Measurements from ENCODE around the gene DNM2.
A peak's percentile ranks its signal among the peaks of the same experiment; 100 is the strongest.
"Not testable (repeated sequence)": the region's sequence is repeated elsewhere in the genome, so short reads cannot be mapped to it uniquely, and the experiment has no call there.

DNM2 gene
- long read RNA-seq, donor 1, full-length matches to known transcripts = 9 of 49 reads
- long read RNA-seq, donor 1, partial matches to known transcripts = 40 of 49 reads
- long read RNA-seq, donor 1, other reads (novel, unspliced or antisense) = 0 of 49 reads
- long read RNA-seq, donor 2, partial matches to known transcripts = 20 of 30 reads
- long read RNA-seq, donor 2, other reads (novel, unspliced or antisense) = 0 of 30 reads
- long read RNA-seq, donor 3, full-length matches to known transcripts = 6 of 67 reads
- long read RNA-seq, donor 3, partial matches to known transcripts = 29 of 67 reads
- long read RNA-seq, donor 3, other reads (novel, unspliced or antisense) = 32 of 67 reads
- long read RNA-seq, donor 4, full-length matches to known transcripts = 10 of 55 reads
- long read RNA-seq, donor 4, partial matches to known transcripts = 45 of 55 reads
- long read RNA-seq, donor 4, other reads (novel, unspliced or antisense) = 0 of 55 reads
- long read RNA-seq, donor 5, full-length matches to known transcripts = 17 of 41 reads
- long read RNA-seq, donor 5, partial matches to known transcripts = 24 of 41 reads
- long read RNA-seq, donor 5, other reads (novel, unspliced or antisense) = 0 of 41 reads
- long read RNA-seq, donor 6, partial matches to known transcripts = 116 of 120 reads
- long read RNA-seq, donor 6, other reads (novel, unspliced or antisense) = 0 of 120 reads
- long read RNA-seq, donor 7 = 0 reads
- long read RNA-seq, donor 8, full-length matches to known transcripts = 9 of 61 reads
- long read RNA-seq, donor 8, partial matches to known transcripts = 52 of 61 reads
- long read RNA-seq, donor 8, other reads (novel, unspliced or antisense) = 0 of 61 reads

GRCh38 chr19:10717356-10718204, at the start of gene DNM2:
Gene DNM2, plus strand, starts transcription at chr19:10718079. Its CDS starts 164 bp downstream, at chr19:10718243.
- DNase-seq = peak; percentile 88

DNA sequence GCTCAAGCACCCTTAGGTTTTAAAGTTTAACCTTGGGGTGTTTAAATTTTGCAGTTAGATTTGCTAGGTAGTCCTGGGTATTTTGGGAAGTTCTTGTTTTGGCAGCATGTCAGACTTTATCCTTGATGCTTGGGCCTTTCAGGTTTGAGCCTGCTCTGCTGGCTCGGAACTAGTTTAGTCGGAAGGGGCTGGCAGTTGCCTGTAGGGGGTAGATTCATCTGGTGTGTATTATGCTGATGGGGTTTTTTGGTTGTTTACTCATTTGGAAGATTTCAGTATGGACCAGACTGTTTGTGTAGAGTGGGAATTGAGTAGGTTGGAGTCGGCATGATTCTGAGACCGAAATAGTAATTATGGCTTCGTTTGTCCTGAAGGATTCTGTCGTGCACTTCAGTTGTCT, 48.6 kb upstream of the DNM2 start:
- no peak for DNase-seq

DNA sequence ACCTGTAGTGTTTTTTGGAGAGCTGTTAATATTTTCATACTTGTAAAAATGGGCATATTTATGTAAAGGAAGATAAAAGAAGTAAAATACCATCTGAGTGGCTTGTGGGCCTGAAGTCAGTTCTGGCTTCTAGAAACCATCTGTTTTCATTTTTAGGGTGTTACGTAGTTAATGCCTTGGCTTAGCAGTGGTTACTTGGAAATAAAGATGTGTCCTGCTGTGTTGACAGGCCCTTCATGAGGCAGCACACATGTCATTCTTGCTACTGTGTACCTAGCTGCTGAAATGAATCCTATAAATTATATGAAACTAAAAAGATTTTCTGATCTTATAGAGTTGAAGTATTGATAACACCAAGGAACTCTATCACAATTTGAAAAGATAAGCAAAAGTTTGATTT, 47.7 kb upstream of the DNM2 start:
- DNase-seq = no peak

- no peak for DNase-seq
These were observed 46.7 kb upstream of the DNM2 start for GRCh38 chr19:10670876-10671804.

DNA sequence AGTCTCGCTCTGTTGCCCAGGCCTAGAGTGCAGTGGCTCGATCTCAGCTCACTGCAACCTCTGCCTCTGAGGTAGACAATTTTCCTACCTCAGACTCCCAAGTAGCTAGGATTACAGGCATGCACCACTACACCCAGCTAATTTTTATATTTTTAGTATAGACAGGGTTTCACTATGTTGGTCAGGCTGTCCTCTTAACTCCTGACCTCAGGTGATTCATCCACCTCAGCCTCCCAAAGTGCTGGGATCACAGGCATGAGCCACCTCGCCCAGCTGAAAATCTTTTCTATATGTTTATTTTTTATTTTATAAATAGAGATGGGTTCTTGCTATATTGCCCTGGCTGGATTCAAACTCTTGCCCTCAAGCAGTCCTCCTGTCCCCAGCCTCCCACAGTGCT, 46.0 kb upstream of the DNM2 start:
- not testable (repeated sequence) for DNase-seq

DNA sequence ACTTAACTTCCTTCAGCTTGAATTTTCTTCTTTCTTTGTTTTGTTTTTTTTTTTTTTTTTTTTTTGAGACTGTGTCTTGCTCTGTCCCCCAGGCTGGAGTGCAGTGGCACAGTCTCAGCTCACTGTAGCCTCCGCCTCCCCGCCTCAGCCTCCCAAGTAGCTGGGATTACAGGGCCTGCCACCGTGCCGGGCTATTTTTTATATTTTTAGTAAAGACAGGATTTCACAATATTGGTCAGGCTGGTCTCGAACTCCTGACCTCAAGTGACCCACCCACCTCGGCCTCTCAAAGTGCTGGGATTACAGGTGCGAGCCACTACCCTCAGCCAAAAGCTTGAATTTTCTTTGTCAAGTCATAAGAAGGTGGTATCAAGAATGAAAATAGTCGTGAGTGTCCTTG, 42.7 kb upstream of the DNM2 start:
- DNase-seq = not testable (repeated sequence)

GRCh38 chr19:10677751-10678150, 40.1 kb upstream of the DNM2 start:
- no peak for DNase-seq

GRCh38 chr19:10678813-10679212, 39.1 kb upstream of the DNM2 start:
- no peak for DNase-seq

DNA sequence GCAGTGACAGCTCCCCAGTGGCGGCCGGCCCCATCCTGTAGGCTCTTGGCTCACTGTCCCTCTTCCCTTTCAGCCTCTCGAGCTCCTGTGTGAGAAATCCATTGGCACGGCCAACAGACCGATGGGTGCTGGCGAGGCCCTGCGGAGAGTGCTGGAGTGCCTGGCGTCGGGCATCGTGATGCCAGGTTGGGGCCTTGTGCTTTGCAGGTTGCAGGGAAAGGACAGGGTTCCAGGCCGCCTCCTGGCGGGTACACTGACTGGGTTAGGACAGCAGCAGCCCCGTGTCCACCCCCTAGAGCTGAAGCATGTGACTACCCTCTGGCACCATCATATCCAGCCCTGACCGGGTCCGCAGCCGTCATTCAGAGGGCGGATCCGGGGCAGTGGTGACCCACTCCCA, 38.1 kb upstream of the DNM2 start:
- DNase-seq = no peak

- DNase-seq = no peak
These were observed 37.2 kb upstream of the DNM2 start for GRCh38 chr19:10680545-10681135.

- no peak for DNase-seq
These were observed 36.2 kb upstream of the DNM2 start for GRCh38 chr19:10681658-10682057.

GRCh38 chr19:10682397-10683063, 35.3 kb upstream of the DNM2 start:
- no peak for DNase-seq

DNA sequence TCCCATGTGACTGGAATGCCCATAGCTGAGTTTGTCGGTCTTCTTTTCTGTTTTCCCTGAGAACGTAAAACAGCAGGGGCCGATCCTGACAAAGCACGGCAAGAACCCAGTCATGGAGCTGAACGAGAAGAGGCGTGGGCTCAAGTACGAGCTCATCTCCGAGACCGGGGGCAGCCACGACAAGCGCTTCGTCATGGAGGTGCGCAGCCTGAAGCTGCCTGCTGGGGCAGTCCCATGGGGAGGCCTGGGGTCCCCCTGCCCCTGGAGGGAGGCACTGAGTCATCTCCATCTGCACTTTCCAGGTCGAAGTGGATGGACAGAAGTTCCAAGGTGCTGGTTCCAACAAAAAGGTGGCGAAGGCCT, 34.8 kb upstream of the DNM2 start:
- DNase-seq = no peak

DNA sequence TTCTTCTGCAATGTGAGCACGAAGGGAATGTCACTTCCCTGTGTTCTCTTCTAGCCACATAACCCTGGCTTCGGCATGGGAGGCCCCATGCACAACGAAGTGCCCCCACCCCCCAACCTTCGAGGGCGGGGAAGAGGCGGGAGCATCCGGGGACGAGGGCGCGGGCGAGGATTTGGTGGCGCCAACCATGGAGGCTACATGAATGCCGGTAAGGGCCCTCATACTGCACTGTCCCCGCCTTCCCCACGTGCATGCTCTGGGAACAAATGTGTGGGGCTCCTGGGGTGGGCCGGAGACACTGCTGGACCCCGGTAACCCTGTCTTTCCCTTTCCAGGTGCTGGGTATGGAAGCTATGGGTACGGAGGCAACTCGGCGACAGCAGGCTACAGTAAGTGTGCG, 34.3 kb upstream of the DNM2 start:
- no peak for DNase-seq

DNA sequence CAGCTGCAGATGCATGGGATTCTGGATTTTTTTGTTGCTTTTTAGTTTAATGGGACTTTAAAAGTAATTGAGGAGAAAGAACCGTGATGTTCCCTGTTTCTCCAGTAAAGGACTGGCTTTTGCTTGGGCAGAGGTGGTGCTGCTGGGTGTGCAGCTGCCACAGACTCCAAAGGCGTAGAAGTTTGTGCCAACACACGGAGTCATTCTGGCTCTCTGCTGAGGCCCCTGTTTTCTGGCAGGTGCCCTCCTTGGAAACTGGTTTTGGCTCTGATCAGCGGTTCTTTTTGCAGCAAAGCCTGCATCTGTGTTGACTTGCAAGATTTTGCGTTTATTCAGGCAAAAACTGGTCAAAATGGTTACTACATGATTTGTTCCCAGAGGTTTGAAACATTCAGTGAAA, 32.7 kb upstream of the DNM2 start:
- no peak for DNase-seq

DNA sequence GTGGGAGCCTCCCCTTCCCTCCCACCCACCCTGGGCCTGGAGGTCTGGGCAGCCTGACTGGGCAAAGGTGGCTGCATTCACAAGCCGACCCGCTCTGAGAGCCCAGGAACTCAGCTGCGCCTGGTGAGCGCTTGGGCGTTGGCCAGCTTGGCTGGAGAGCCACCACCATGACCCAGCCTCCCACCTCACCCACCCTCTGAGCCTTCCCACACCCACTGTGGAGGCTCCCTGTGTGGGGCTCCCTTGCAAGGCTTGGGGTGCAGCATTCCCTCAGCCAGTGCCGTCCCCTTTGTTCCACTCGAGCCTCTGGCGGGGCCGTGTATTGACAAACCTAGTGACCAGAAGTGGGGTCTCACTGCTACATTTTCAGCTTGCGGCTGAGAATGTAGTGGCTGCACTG, 31.7 kb upstream of the DNM2 start:
- no peak for DNase-seq

DNA sequence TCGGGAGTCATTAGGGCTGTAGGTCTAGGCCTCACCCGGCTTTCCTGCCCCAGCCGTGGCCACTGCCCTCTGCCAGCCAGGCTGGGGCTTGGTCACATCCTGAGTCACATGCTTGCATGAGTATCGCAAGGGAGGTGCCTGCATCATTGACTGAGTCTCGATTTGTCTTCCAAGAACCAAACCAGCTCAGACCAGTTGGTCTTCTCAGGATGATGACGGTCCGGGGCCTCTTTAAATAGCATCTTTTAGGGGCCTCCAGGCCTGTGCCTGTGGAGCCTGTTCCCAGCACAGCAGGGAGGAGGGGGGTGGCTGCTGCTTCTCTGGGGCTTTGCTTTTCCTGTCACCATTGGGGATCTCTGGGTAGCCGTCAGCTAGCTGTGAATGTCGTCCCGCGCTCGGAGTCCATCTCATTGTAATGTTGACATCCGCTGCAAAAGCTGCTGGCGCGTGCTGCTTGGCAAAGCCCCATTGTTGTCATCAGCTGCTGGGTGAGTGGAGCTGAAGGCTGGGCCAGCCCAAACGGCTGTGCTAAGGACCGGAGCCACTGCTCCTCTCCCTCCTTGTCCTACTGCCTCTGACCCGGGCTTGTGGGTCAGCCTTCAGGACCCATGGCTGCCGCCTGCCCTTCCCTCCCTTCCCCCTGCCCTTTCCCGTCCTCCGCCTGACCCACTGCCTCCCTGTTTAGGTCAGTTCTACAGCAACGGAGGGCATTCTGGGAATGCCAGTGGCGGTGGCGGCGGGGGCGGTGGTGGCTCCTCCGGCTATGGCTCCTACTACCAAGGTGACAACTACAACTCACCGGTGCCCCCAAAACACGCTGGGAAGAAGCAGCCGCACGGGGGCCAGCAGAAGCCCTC, 31.0 kb upstream of the DNM2 start:
- DNase-seq = no peak

- no peak for DNase-seq
These were observed 30.2 kb upstream of the DNM2 start for GRCh38 chr19:10687518-10688288.
